ENCODE measurements around the gene TIAM1. TPM values are rescaled to one million over a fixed set of nuclear protein-coding genes. Genes with fewer than 3 reads are reported as not detected.

The TIAM1 gene
- total and polyA plus RNA-seq, 2 of the 8 experiments (the other 6 are each of a cell fraction or from before 2014, with no cell fraction given), result 10.1 to 30.7 TPM

DNA sequence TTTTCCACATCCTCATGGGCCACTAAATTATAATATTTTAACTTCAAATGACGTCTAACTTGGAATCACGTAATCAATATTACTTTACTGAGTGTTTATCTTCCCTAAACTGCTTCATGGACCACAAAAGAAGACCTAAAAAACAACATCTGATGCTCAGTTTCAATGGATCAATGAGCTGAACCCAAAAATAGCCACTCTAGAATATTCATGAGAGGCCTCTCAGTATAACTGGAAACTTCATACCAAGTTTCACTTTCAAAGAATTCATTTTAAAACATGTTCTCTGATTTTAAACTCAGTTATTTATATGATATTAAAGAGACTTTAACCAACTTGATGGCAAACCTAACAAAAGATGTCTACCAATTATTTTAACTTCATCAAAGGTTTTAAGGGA, 23.7 kb upstream of the TIAM1 start:
- Histone ChIP-seq H3K23ac (ENCODE audit: insufficient read length) (no peak overlapping the region), H3K14ac (ENCODE audit: insufficient read length) (no peak overlapping the region), H2BK120ac (replicated peaks; ENCODE audit: low read depth, low read length) (no peak overlapping the region), H4K20me1 (replicated peaks in 1 of 2; ENCODE audit: control insufficient read depth in 1 of 2, insufficient read depth in 2 of 2, low read length in 2 of 2) (no peaks in the 10 kb centered on the region), H2BK5ac (ENCODE audit: low read depth, low read length) (no peak overlapping the region), H2AFZ (ENCODE audit: low read length) (no peak overlapping the region), H3K56ac (replicated peaks; ENCODE audit: insufficient read length, low read depth, low read length) (no peak overlapping the region), H4K8ac (ENCODE audit: extremely low read depth, insufficient read depth, low read length) (no peak overlapping the region), H3K9ac (replicated peaks in 1 of 4; ENCODE audit: extremely low read depth in 1 of 4, low read depth in 3 of 4, low read length in 3 of 4) (no peak overlapping the region), H3K23me2 (ENCODE audit: low read depth, low read length) (0 out of 2 replicates have a peak, but pooled peaks cover 3% of the 10 kb centered on the region), H3K79me2 (ENCODE audit: control insufficient read depth in 1 of 2, insufficient read depth in 2 of 2, low read length in 2 of 2) (no peaks in the 10 kb centered on the region), H3K27me3 (replicated peaks in 1 of 4; ENCODE audit: control insufficient read depth in 3 of 4, extremely low read depth in 1 of 4, insufficient read depth in 3 of 4, low read length in 3 of 4) (no peaks in the 10 kb centered on the region), H3K27ac (ENCODE audit: low read depth, low read length) (no peak overlapping the region), H2BK12ac (ENCODE audit: low read depth, low read length) (no peak overlapping the region), H3K4me3 (ENCODE audit: extremely low read depth in 1 of 4, insufficient read depth in 2 of 4, low read depth in 3 of 4, low read length in 4 of 4) (no peak overlapping the region), H2AK5ac (ENCODE audit: low read depth, low read length) (no peak overlapping the region), H3K9me3 (ENCODE audit: insufficient read depth in 2 of 2, low read depth in 1 of 2, low read length in 1 of 2) (no peaks in the 10 kb centered on the region), H4K5ac (ENCODE audit: insufficient read length, low read depth, low read length) (no peak overlapping the region), H3K4me2 (ENCODE audit: insufficient read depth in 1 of 2, low read depth in 2 of 2, low read length in 2 of 2) (no peak overlapping the region), H3K4me1 (replicated peaks in 1 of 4; ENCODE audit: control insufficient read depth in 3 of 4, insufficient read depth in 4 of 4, low read length in 3 of 4) (peaks cover 0 to 3% (median 0%) of the 10 kb centered on the region in 4 experiments; a peak in 1 of 7 replicates), H3K4ac (replicated peaks; ENCODE audit: insufficient read length, low read depth, low read length) (no peak overlapping the region), H4K91ac (replicated peaks; ENCODE audit: insufficient read length, low read length) (no peak overlapping the region), H3K79me1 (ENCODE audit: low read depth, low read length) (no peaks in the 10 kb centered on the region), H2BK15ac (ENCODE audit: low read length) (no peak overlapping the region), H2BK20ac (ENCODE audit: low read length) (no peak overlapping the region), H3K36me3 (ENCODE audit: control insufficient read depth in 2 of 4, insufficient read depth in 4 of 4, low read length in 3 of 4) (no peaks in the 10 kb centered on the region), H3K18ac (ENCODE audit: extremely low read depth, low read length) (no peak overlapping the region; the same call in 1 of the 2 replicates)
- TF ChIP-seq TEAD4 (IDR thresholded peaks at IDR 0.05; ENCODE audit: low read depth, low read length) (no peak), ZNF274 (IDR thresholded peaks at IDR 0.05; ENCODE audit: borderline replicate concordance, extremely low read depth, low read length) (no peak), CREB1 (IDR thresholded peaks at IDR 0.05) (no peak)
- FAIRE-seq, result no peak
- CTCF ChIA-PET (ENCODE audit: partially characterized antibody), result interaction anchor here (0.9 kb wide), 1 partner anchor 10 kb away, joined by 3 read pairs; no protein-coding TSS in a partner anchor
- POLR2A ChIA-PET (ENCODE audit: partially characterized antibody), result no interaction called here
- no peak for DNase-seq (ENCODE audit: low read depth in 1 of 2, low spot score in 2 of 2)
- WGBS, 2 experiments (ENCODE audit: extremely low coverage in 1 of 2, insufficient coverage in 1 of 2, insufficient read length in 1 of 2, insufficient replicate concordance in 2 of 2, low coverage in 1 of 2, low lambda C conversion rate in 2 of 2, missing lambda C conversion rate in 1 of 2), result 83% methylated on average over 2 of the region's 2 CpGs; no CpG with 5 or more reads in 1 of the 2 experiments
